SK-N-SH (cell line): ENCODE measurements around the gene PRKCB.

Source experiments
- CTCF ChIP-seq: fragments of 200-600 bp; sonication (generic); IDR thresholded peaks from 2 replicates; pipeline ENCODE4 v1.6.1; 2017; ENCODE audit warnings: antibody characterized with exemption, mild to moderate bottlenecking, moderate library complexity
- EP300 ChIP-seq, 2 experiments: IDR thresholded peaks; 2 replicates each; pipeline versions ENCODE4 v1.4.0 to v1.6.1; 2012; ENCODE audit warnings: borderline replicate concordance in 1 of 2, low read depth in 1 of 2, low read length in 1 of 2
- EZH2phosphoT487 ChIP-seq: fragments of 200-600 bp; sonication (generic); IDR thresholded peaks from 2 replicates; pipeline ENCODE4 v1.6.1; 2017; ENCODE audit warnings: low read depth, mixed run types, mild to moderate bottlenecking, antibody characterized with exemption, moderate library complexity, borderline replicate concordance
- RCOR1 ChIP-seq: fragments of 150-350 bp; IDR thresholded peaks from 2 replicates; pipeline ENCODE4 v1.6.1; 2017; ENCODE audit warnings: antibody characterized with exemption, low read length
- SMC3 ChIP-seq: IDR thresholded peaks from 2 replicates; pipeline ENCODE4 v1.6.1; 2012; ENCODE audit warnings: low read depth, low read length, improper control_type of control experiment

GRCh38 chr16:24051125-24051524 is 215.3 kb downstream of the PRKCB start:
- no peak for TF ChIP-seq EZH2phosphoT487
- no peak for TF ChIP-seq CTCF
- TF ChIP-seq RCOR1 = no peak
- TF ChIP-seq EP300 (IDR thresholded peaks at IDR 0.05; ENCODE audit: borderline replicate concordance in 1 of 2, low read depth in 1 of 2, low read length in 1 of 2) = no peak
- no peak for TF ChIP-seq SMC3
